Amygdala (tissue), 56 donors: ENCODE measurements around the gene CD300LB.
A peak's percentile ranks its signal among the peaks of the same experiment; 100 is the strongest.
"Not testable (repeated sequence)": the region's sequence is repeated elsewhere in the genome, so short reads cannot be mapped to it uniquely, and the experiment has no call there.

Source experiments
- DNase-seq, 56 donors: peaks; one replicate each; lab custom pipeline; 2025; lab: John Stamatoyannopoulos, UW

Gene CD300LB

GRCh38 chr17:74527081-74527480 is 4.2 kb downstream of the CD300LB start:
- no peak for DNase-seq

- no peak for DNase-seq
Measured at GRCh38 chr17:74526681-74527080, 4.6 kb downstream of the CD300LB start.

- DNase-seq: no peak
Measured at GRCh38 chr17:74525781-74526288, 5.4 kb downstream of the CD300LB start.

- no peak for DNase-seq
Measured at GRCh38 chr17:74525465-74525725, 5.9 kb downstream of the CD300LB start.

- no peak for DNase-seq
Measured at GRCh38 chr17:74524653-74525464, 6.4 kb downstream of the CD300LB start.

GRCh38 chr17:74523308-74523707 is 8.0 kb downstream of the CD300LB start:
- no peak for DNase-seq

- DNase-seq: no peak
Measured at GRCh38 chr17:74522381-74523105, 8.7 kb downstream of the CD300LB start.

GRCh38 chr17:74521701-74522201 is 9.5 kb downstream of the CD300LB start:
- peak in 1 of 56 donors; percentile 22 for DNase-seq

- peak in 1 of 56 donors; percentile 10 for DNase-seq
Measured at GRCh38 chr17:74520790-74521480, 10.3 kb downstream of the CD300LB start.

- peak in 3 of 56 donors; percentile 16 to 47 (median 38) for DNase-seq
Measured at GRCh38 chr17:74520016-74520434, 11.2 kb downstream of the CD300LB start.

GRCh38 chr17:74518413-74518981 is 12.8 kb downstream of the CD300LB start:
- not testable (repeated sequence) for DNase-seq

- no peak for DNase-seq
Measured at GRCh38 chr17:74516561-74517328, 14.5 kb downstream of the CD300LB start.

- no peak for DNase-seq
Measured at GRCh38 chr17:74515941-74516340, 15.3 kb downstream of the CD300LB start.

GRCh38 chr17:74514632-74515334 is 16.5 kb downstream of the CD300LB start:
- peak in 2 of 56 donors; percentile 31 to 91 for DNase-seq

GRCh38 chr17:74513987-74514631 is 17.2 kb downstream of the CD300LB start:
- peak in 5 of 56 donors; percentile 23 to 91 (median 56) for DNase-seq

GRCh38 chr17:74512624-74513091 is 18.6 kb downstream of the CD300LB start:
- no peak for DNase-seq

GRCh38 chr17:74512036-74512435 is 19.2 kb downstream of the CD300LB start:
- no peak for DNase-seq

- no peak for DNase-seq
Measured at GRCh38 chr17:74508156-74508555, 23.1 kb downstream of the CD300LB start.
